SU-DHL-6 (cell line): ENCODE measurements around the gene FBXO17.
"Not testable (repeated sequence)": the region's sequence is repeated elsewhere in the genome, so short reads cannot be mapped to it uniquely, and the experiment has no call there.

Experiments used
- CTCF ChIP-seq: fragments of 200-600 bp; sonication (generic); IDR thresholded peaks from one replicate; pipeline ENCODE4 v1.5.1; 2017; ENCODE audit warnings: antibody characterized with exemption, mild to moderate bottlenecking, low read length, moderate library complexity; ENCODE audit not compliant: insufficient read depth, poor library complexity, severe bottlenecking
- EZH2phosphoT487 ChIP-seq: fragments of 200-600 bp; sonication (generic), shearing (Covaris generic); conservative IDR thresholded peaks from 2 replicates; pipeline ENCODE4 v1.6.1; 2018; ENCODE audit warnings: mild to moderate bottlenecking, antibody characterized with exemption, low read length, moderate library complexity, mixed read lengths

GRCh38 chr19:38988627-38989026, 13.1 kb upstream of the FBXO17 start:
- not testable (repeated sequence) for TF ChIP-seq CTCF, EZH2phosphoT487
